Measurements from ENCODE around the gene ASPSCR1. TPM values are rescaled to one million over a fixed set of nuclear protein-coding genes. Genes with fewer than 3 reads are reported as not detected.
A peak's percentile ranks its signal among the peaks of the same experiment; 100 is the strongest.

The ASPSCR1 gene
- total and polyA plus RNA-seq, 2 of the 13 experiments (the other 11 are each of a cell fraction or from before 2014, with no cell fraction given): 274 to 314 TPM

GRCh38 chr17:81991684-81992305 lies 14.4 kb downstream of the ASPSCR1 start (continued):
- peak; percentile 82; the same call in 1 of the 2 replicates for TF ChIP-seq ZNF878 (CRISPR knock-in tag; IDR thresholded peaks at IDR 0.05)
- peak; percentile 73 for TF ChIP-seq TEAD3 (CRISPR knock-in tag; optimal IDR thresholded peaks at IDR 0.05; ENCODE audit: borderline replicate concordance)
- peak; percentile 87 for TF ChIP-seq POLR2G (IDR thresholded peaks at IDR 0.05; ENCODE audit: low read depth, low read length)
- TF ChIP-seq SMAD9 (CRISPR knock-in tag; IDR thresholded peaks at IDR 0.05): peak; percentile 93
- TF ChIP-seq SKIL (CRISPR knock-in tag; IDR thresholded peaks at IDR 0.05; ENCODE audit: borderline replicate concordance): peak; percentile 89
- TF ChIP-seq NFRKB (IDR thresholded peaks at IDR 0.05): no peak
- no peak; the same call in 1 of the 2 replicates for TF ChIP-seq ZNF510 (CRISPR knock-in tag; IDR thresholded peaks at IDR 0.05; ENCODE audit: low read depth)
- peak; percentile 77 for TF ChIP-seq SALL2 (CRISPR knock-in tag; IDR thresholded peaks at IDR 0.05)
- peak; percentile 97 for TF ChIP-seq SNAPC2 (CRISPR knock-in tag; IDR thresholded peaks at IDR 0.05)
- no peak for TF ChIP-seq RFX1 (IDR thresholded peaks at IDR 0.05)
- no peak for TF ChIP-seq SRF (IDR thresholded peaks at IDR 0.05; ENCODE audit: low read depth, low read length)
- peak; percentile 80; the same call in 1 of the 2 replicates for TF ChIP-seq TEF (CRISPR knock-in tag; IDR thresholded peaks at IDR 0.05)
- TF ChIP-seq LCORL (IDR thresholded peaks at IDR 0.05): no peak
- TF ChIP-seq LCORL (CRISPR knock-in tag; IDR thresholded peaks at IDR 0.05): peak; percentile 76
- no peak for TF ChIP-seq ZNF670 (CRISPR knock-in tag; IDR thresholded peaks at IDR 0.05; ENCODE audit: borderline replicate concordance)
- TF ChIP-seq TEAD2 (CRISPR knock-in tag; IDR thresholded peaks at IDR 0.05): 0 out of 2 replicates have a peak, but pooled peaks have one; percentile 78
- TF ChIP-seq CBX5 (CRISPR knock-in tag; IDR thresholded peaks at IDR 0.05; ENCODE audit: borderline replicate concordance): peak; percentile 95
- TF ChIP-seq EHMT2 (IDR thresholded peaks at IDR 0.05; ENCODE audit: borderline replicate concordance, low read depth, low read length): no peak
- TF ChIP-seq ZNF17 (CRISPR knock-in tag; IDR thresholded peaks at IDR 0.05): no peak; the same call in 1 of the 2 replicates
